HL-60 (cell line): ENCODE results near the gene HRK.

Experiments used
- DNase-seq, 2 experiments: peaks; one replicate each; pipeline ENCODE4 v3.0.0-alpha.2; 2010 to 2020; ENCODE audit warnings: low read depth in 1 of 2, low spot score in 1 of 2
- H3K27ac ChIP-seq: fragments of 250-450 bp; sonication (Bioruptor Pico); replicated peaks from 2 replicates; pipeline ENCODE4 v1.5.1; 2020; ENCODE audit warnings: mild to moderate bottlenecking, moderate library complexity
- H3K27me3 ChIP-seq: fragments of 250-450 bp; sonication (Bioruptor Pico); 2 replicates; pipeline ENCODE4 v1.5.1; 2021; ENCODE audit warnings: mild to moderate bottlenecking, moderate library complexity; ENCODE audit not compliant: insufficient read depth, poor library complexity, severe bottlenecking
- H3K4me3 ChIP-seq: replicated peaks from 2 replicates; pipeline ENCODE4 v1.5.1; 2011; ENCODE audit warnings: mild to moderate bottlenecking, control low read depth, low read length; ENCODE audit not compliant: insufficient read depth
- GABPA ChIP-seq: IDR thresholded peaks from 2 replicates; pipeline ENCODE4 v1.6.1; 2012; ENCODE audit warnings: low read depth
- POLR2AphosphoS5 ChIP-seq: IDR thresholded peaks from 2 replicates; pipeline ENCODE4 v1.6.1; 2012; ENCODE audit warnings: low read depth
- SPI1 ChIP-seq: IDR thresholded peaks from 2 replicates; pipeline ENCODE4 v1.6.1; 2012; ENCODE audit warnings: low read depth, mild to moderate bottlenecking, borderline replicate concordance
- TF ChIP-seq, protein P1 (sequence below): IDR thresholded peaks from 2 replicates; pipeline ENCODE4 v1.6.1; 2012; ENCODE audit warnings: low read depth; ENCODE audit not compliant: insufficient replicate concordance
- TF ChIP-seq, protein P2 (sequence below): IDR thresholded peaks from one replicate; pipeline ENCODE4 v1.5.1; 2011; ENCODE audit warnings: low read length, control low read depth, inconsistent platforms; ENCODE audit not compliant: insufficient read depth

Gene HRK

DNA sequence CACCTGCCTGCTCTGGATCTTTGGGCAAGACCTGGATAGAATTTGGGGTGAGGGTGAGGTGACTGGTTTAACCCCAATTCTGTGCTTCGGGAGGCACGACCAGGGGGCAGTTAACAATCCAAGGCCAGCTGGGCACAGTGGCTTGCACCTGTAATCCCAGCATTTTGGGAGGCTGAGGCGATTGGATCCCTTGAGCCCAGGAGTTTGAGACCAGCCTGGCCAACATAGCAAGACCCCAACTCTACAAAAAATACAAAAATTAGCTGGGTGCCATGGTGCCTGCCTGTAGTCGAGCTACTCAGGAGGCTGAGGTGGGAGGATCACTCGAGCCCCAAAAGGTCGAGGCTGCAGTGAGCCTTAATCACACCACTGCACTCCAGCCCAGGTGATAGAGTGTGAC lies 38.2 kb downstream of the HRK start:
- no peak overlapping the region for H3K4me3 ChIP-seq
- no peak overlapping the region for H3K27ac ChIP-seq
- DNase-seq = no peak
- TF ChIP-seq POLR2AphosphoS5 = no peak
- TF ChIP-seq, protein P1, sequence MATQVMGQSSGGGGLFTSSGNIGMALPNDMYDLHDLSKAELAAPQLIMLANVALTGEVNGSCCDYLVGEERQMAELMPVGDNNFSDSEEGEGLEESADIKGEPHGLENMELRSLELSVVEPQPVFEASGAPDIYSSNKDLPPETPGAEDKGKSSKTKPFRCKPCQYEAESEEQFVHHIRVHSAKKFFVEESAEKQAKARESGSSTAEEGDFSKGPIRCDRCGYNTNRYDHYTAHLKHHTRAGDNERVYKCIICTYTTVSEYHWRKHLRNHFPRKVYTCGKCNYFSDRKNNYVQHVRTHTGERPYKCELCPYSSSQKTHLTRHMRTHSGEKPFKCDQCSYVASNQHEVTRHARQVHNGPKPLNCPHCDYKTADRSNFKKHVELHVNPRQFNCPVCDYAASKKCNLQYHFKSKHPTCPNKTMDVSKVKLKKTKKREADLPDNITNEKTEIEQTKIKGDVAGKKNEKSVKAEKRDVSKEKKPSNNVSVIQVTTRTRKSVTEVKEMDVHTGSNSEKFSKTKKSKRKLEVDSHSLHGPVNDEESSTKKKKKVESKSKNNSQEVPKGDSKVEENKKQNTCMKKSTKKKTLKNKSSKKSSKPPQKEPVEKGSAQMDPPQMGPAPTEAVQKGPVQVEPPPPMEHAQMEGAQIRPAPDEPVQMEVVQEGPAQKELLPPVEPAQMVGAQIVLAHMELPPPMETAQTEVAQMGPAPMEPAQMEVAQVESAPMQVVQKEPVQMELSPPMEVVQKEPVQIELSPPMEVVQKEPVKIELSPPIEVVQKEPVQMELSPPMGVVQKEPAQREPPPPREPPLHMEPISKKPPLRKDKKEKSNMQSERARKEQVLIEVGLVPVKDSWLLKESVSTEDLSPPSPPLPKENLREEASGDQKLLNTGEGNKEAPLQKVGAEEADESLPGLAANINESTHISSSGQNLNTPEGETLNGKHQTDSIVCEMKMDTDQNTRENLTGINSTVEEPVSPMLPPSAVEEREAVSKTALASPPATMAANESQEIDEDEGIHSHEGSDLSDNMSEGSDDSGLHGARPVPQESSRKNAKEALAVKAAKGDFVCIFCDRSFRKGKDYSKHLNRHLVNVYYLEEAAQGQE = no peak
- H3K27me3 ChIP-seq = no peaks in the 10 kb centered on the region

DNA sequence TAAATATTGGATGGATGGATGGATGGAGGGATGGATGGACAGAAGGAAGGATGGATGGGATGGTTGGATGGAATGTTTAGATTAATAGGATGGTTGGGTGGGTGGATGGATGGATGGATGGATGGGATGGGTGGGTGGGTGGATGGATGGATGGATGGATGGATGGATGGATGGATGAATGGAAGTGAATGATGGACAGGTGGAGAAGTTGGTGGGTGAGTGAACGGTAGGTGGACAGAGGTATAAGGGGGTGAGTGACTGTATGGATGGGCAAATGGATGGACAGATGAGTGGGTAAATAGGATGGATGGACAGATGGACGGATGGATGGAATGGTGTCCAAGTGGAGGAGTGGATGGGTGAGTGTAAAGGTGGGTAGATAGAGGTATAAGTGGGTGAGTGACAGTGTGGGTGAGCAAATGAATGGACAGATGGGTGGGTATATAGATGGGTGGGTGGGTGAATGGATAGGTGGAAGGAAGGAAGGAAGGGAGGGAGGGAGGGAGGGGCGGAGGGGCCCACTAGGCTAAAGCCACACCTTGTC lies 41.9 kb downstream of the HRK start:
- TF ChIP-seq, protein P2, sequence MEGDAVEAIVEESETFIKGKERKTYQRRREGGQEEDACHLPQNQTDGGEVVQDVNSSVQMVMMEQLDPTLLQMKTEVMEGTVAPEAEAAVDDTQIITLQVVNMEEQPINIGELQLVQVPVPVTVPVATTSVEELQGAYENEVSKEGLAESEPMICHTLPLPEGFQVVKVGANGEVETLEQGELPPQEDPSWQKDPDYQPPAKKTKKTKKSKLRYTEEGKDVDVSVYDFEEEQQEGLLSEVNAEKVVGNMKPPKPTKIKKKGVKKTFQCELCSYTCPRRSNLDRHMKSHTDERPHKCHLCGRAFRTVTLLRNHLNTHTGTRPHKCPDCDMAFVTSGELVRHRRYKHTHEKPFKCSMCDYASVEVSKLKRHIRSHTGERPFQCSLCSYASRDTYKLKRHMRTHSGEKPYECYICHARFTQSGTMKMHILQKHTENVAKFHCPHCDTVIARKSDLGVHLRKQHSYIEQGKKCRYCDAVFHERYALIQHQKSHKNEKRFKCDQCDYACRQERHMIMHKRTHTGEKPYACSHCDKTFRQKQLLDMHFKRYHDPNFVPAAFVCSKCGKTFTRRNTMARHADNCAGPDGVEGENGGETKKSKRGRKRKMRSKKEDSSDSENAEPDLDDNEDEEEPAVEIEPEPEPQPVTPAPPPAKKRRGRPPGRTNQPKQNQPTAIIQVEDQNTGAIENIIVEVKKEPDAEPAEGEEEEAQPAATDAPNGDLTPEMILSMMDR = no peak
- TF ChIP-seq GABPA (no peak), SPI1 (no peak), POLR2AphosphoS5 (no peak)
- TF ChIP-seq, protein P1 = no peak
- DNase-seq = no peak
- Histone ChIP-seq H3K4me3 (no peak overlapping the region), H3K27ac (no peak overlapping the region), H3K27me3 (no peaks in the 10 kb centered on the region)

DNA sequence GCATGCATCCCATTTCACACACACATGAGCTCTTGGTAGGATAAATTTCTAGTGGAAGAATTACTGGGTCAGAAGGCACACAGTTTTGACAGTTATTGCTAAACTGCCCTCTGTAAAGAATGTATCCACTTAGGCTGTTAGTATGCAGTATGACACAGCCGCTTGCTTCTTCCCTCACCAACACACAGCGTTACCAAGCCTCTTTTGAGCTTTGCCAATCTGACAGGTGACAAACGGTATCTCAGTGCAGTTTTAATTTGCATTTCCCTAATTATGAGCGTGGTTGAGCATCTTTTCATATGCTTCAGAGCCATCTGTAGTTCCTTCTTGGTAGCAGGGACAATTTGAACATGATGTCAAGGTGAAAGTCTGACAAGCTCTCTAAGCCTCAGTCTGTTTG lies 42.9 kb downstream of the HRK start:
- no peak for DNase-seq
- TF ChIP-seq GABPA (no peak), POLR2AphosphoS5 (no peak), SPI1 (no peak)
- TF ChIP-seq, protein P2 = no peak
- TF ChIP-seq, protein P1 = no peak
- Histone ChIP-seq H3K27ac (no peak overlapping the region), H3K27me3 (no peaks in the 10 kb centered on the region), H3K4me3 (no peak overlapping the region)

DNA sequence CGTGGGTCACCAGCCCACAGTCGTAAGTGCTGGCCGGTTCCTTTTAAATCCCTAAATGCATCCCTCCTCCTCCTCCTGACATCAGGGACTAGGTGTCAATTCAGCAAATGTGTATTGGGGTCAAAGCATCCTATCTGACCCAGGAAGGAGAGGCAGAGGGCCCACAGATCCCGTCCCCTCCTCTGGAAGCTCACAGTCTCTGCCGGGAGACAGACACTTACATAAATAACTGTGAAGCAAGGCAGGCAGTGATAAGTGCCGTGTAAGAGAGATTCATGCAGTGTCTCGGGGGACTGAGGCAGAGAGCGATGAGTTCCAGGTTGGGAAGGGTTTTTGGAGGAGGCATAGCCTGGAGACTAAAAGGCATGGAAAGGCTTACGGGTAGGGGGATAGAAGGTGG lies 44.1 kb downstream of the HRK start:
- no peak overlapping the region for H3K4me3 ChIP-seq
- TF ChIP-seq GABPA (no peak), POLR2AphosphoS5 (no peak)
- TF ChIP-seq, protein P2 = no peak
- TF ChIP-seq, protein P1 = no peak
- no peak for DNase-seq
- H3K27me3 ChIP-seq = no peaks in the 10 kb centered on the region
- H3K27ac ChIP-seq = no peak overlapping the region
